HG03103 (cell line): Measurements from ENCODE around the gene EED.

Experiments used
- ATAC-seq: cut with Tn5 transposase; IDR thresholded peaks from one replicate; pipeline ENCODE4 v1.9.1; 2021; ENCODE audit warnings: low read depth; ENCODE audit not compliant: unreplicated experiment

The EED gene

DNA sequence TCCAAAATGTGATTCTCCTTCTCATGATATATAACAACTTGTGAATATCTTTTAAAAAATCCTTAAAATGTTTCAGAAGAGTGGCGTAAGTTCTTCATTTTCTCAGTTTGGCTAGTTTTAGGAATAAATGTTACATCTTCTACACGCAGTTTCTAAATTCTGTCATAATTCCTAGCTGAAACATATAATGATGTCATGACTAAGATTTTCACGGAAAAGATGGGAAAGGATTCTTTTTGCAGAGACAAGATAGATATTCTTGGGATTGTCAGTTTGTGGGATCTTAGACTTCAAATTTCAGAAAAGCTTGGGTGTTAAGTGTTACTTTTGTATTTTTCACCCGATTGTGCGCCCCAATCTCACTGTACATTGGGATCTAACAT lies 1.7 kb downstream of the EED start:
- ATAC-seq = no peak

GRCh38 chr11:86247608-86248007 lies 3.1 kb downstream of the EED start:
- ATAC-seq = no peak

DNA sequence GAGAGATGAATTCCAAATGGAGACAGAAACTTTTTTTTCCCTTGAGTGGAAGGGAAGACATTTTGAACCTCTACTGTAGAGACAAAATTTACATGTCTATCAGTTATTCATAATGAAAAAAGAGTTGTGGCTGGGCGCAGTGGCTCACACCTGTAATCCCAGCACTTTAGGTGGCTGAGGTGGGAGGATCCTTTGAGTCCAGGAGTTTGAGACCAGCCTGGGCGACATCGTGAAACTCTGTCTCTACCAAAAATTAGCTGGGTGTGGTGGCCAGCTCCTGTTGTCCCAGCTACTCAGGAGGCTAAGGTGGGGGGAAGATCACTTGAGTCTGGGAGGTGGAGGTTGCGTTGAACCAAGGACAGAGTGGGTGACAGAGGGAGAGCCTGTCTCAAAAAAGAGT lies 4.1 kb downstream of the EED start:
- no peak for ATAC-seq

DNA sequence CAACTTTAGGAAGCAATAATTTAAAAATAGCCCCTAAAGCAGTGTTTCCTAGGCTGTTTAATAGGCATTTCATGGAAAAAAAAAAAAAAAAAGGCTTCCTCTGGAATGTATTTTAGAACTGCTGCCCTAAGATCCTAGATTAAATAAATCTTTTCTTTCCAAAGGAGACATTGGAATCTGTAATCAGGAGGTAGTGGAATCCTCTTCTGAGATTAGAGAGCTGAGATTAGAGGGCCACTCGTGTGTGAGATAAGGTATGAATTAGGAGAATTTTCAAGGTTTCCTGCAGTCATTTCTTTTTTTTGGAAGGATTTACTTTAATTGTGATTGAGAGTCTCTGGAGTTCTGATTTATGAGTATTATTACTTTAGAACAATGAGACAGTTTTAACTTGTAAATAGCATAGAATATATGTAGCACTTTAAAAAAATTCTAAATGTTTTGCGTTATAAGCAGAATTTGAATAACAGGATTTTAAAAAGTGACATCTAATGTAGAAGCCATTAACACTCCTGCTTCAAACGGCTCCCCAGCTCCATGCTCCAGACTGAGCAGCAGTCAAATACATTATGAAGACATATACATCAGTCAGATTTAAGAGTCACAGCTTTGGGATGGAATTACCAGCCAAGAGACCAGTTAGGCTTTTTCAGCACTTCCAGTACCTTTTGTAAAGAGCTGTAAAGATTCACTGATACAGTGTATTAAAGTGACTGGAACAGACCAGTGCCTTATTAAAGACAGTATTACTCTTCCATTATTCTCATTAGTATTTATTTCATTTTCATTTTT lies 5.0 kb downstream of the EED start:
- no peak for ATAC-seq

DNA sequence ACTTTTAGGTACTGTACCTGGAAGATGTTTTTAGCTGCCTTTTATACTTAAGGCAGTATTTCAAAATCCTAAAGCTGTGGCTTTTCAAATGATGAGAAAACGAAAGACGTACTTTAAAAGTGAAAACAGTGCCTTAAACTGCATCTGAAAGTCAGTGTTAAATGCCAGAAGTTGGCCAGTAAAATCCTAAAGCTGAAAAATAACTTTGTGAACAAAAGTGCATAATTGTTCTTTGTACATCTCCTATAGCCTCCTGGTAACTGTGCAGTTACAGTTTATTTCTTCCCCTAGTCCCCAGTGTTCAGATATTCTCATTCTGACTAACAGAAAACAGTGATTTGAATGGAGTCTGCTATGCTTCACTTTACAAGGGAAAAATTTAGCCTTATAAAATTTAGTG lies 6.8 kb downstream of the EED start:
- ATAC-seq = no peak

DNA sequence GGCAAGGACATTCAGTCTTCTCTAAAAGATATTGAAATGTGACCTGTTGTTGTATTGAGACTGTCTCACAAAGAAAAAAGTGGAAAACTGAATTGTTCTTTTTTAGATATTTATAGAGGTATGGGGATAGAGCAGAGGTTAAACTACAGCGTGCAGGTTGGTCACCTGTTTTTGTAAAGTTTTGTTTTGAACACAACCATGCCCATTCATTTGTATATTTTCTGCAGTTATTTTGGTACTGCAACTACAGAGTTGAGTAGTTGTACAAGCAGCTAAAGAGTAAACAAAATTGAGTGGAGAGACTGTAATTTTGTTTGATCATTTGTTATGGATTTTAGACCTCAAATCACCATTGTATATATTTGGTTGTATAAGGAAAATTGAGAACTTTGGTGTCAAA lies 11.3 kb downstream of the EED start:
- ATAC-seq = peak; percentile 88

DNA sequence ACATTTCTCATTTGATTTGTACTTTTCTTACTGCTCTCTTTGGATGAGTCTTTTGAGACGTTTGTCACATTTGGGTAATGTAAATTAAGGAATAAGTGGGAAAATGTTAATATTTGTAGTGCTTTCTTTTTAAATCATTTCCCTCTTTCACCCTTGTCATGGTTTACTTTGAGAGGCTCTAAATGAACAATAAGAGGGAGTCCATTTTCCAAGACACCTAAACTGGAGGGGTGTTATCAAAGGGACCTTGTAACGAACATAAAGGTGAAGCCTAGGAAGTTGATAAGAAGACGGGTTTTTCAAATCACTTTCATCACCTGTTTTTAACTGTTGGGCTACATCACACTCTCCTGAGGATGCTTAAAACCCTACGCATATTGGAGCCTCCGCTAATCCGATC lies 12.1 kb downstream of the EED start:
- no peak for ATAC-seq

GRCh38 chr11:86257446-86257845 lies 12.9 kb downstream of the EED start:
- ATAC-seq = no peak

- no peak for ATAC-seq
These were observed 15.2 kb downstream of the EED start for GRCh38 chr11:86259730-86260129.

GRCh38 chr11:86261328-86261727 lies 16.8 kb downstream of the EED start:
- no peak for ATAC-seq

DNA sequence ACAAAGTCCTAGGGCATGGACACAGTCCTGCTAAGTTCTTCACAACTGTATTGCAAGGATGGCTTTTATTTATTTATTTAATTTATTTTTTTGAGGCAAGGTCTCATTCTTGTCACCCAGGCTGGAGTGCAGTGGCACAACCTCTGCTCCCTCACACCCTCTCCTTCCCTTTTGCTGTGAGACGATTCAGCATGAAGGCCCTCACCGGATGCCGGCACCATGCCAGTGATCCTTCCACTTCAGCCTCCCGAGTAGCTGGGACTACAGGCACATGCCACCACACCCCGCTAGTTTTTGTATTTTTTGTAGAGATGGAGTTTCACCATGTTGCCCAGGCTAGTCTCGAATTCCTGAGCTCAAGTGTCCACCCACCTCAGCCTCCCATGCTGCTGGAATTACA lies 17.8 kb downstream of the EED start:
- no peak for ATAC-seq

DNA sequence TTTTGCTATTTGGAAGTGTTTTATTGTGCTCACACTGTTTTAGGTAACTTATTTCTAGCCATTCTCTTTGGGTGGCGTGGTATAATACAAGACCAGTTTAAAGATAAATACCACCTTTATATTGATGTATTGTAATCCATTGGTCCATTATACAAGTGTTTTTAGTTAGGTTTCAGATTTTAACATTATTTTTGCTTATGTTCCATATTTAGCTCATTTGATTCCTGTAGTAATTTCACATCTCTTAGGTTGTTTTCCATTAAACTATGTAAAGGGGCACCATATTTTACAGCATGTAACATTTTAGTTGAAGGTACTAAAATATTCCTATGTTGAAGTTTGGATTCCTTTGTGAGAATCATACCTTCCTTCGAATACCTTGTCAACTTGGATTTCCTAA lies 20.1 kb downstream of the EED start:
- ATAC-seq = no peak

- no peak for ATAC-seq
These were observed 20.6 kb downstream of the EED start for GRCh38 chr11:86265194-86265593.

DNA sequence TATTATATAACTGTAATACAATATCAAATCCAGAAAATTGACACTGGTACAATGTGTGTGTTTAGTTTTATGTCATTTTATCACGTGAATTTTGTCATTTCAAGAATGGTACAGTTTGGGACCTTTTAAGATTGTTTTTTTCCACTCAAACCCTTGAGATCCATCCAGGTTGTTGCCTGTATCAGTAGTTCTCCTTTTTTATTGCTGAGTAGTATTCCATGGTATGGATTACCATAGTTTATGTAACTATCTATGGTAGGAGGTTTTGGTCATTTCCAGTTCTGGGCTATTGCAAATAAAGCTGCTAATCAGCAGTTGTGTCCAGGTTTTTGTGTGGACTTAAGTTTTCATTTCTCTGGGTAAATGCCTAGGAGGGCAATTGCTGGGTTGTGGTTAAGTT lies 25.1 kb downstream of the EED start:
- no peak for ATAC-seq

GRCh38 chr11:86274503-86274902 lies 29.9 kb downstream of the EED start:
- ATAC-seq = no peak

GRCh38 chr11:86274999-86275398 lies 30.4 kb downstream of the EED start:
- ATAC-seq = no peak

GRCh38 chr11:86275493-86276370 lies 31.2 kb downstream of the EED start:
- ATAC-seq = no peak

DNA sequence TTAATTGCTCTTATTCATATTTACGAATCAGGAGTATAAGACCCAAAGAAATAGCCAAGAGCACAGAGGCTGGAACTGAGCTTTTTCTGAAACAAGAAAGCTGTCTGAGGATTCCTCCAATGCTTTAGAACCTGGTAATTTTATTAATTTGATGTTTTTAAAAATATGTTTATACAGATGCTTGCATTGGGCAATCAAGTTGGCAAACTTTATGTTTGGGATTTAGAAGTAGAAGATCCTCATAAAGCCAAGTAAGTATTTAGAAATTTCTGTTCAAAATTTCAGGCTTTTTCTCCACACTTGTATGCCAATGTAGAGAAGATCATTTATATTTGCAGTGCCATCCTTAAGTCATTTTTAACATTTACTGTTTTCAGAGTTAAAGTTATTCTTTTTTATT lies 33.2 kb downstream of the EED start:
- ATAC-seq = no peak

DNA sequence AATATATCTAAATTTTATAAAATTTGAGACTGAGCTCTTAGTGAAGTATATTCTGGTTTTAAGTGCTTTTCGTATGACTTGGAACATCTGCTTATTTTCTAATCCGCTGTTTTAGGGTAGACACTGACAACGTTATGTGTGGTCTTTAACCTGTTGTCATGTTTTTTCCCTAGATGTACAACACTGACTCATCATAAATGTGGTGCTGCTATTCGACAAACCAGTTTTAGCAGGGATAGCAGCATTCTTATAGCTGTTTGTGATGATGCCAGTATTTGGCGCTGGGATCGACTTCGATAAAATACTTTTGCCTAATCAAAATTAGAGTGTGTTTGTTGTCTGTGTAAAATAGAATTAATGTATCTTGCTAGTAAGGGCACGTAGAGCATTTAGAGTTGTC lies 33.7 kb downstream of the EED start:
- ATAC-seq = no peak

- no peak for ATAC-seq
These were observed 35.2 kb downstream of the EED start for GRCh38 chr11:86279747-86280146.

GRCh38 chr11:86287468-86287796 lies 42.9 kb downstream of the EED start:
- peak; percentile 1 for ATAC-seq
